SK-N-SH (cell line): ENCODE results near the gene ING1. TPM values are rescaled to one million over a fixed set of nuclear protein-coding genes. Genes with fewer than 3 reads are reported as not detected.

Experiments
- CTCF ChIA-PET: fragments of 300-600, 350-600 bp; formaldehyde crosslinking; extraction: SDS; loops from one replicate; lab custom pipeline; 2021; lab: Yijun Ruan, JAX
- POLR2A ChIA-PET: fragments of 350-600 bp; sonication (Branson Sonifier 250); formaldehyde crosslinking; extraction: SDS; loops from one replicate; lab custom pipeline; 2020; ENCODE audit warnings: antibody characterized with exemption, inconsistent platforms; lab: Yijun Ruan, JAX
- DNase-seq: peaks from one replicate; pipeline ENCODE4 v3.0.0; 2012
- H2AFZ ChIP-seq: fragments of 200-600 bp; sonication (generic); 2 replicates; pipeline ENCODE4 v1.8.1; 2016; ENCODE audit warnings: antibody characterized with exemption, mild to moderate bottlenecking, low read depth
- H3F3A ChIP-seq: fragments of 200-600 bp; sonication (generic); replicated peaks from 2 replicates; pipeline ENCODE3; 2016; ENCODE audit warnings: antibody characterized with exemption, mild to moderate bottlenecking; ENCODE audit not compliant: insufficient read depth
- H3K27ac ChIP-seq, 2 experiments: fragments of 200-500 bp in 1 of 2; fragments of 200-600 bp in 1 of 2; sonication (Bioruptor generic) in 1 of 2; sonication (generic), shearing (Covaris generic) in 1 of 2; 2 replicates each; pipeline versions ENCODE4 v1.5.1 to v1.6.1; 2014 to 2016; ENCODE audit warnings: low read depth in 2 of 2, inconsistent platforms in 1 of 2, low read length in 1 of 2, mild to moderate bottlenecking in 1 of 2, mixed read lengths in 1 of 2
- H3K27me3 ChIP-seq: fragments of 200-600 bp; sonication (generic), shearing (Covaris generic); 2 replicates; pipeline ENCODE4 v1.6.1; 2016; ENCODE audit warnings: mixed run types; ENCODE audit not compliant: insufficient read depth
- H3K36me3 ChIP-seq, 2 experiments: fragments of 200-500 bp in 1 of 2; fragments of 200-600 bp in 1 of 2; sonication (Bioruptor generic) in 1 of 2; sonication (generic) in 1 of 2; replicated peaks in 1 of 2; 2 replicates each; pipeline versions ENCODE3 to v1.5.1; 2014 to 2016; ENCODE audit warnings: low read length in 1 of 2, mild to moderate bottlenecking in 1 of 2; ENCODE audit not compliant: insufficient read depth in 2 of 2, control insufficient read depth in 1 of 2
- H3K4me1 ChIP-seq, 2 experiments: fragments of 200-500 bp in 1 of 2; fragments of 200-600 bp in 1 of 2; sonication (Bioruptor generic) in 1 of 2; sonication (generic), shearing (Covaris generic) in 1 of 2; 2 replicates each; pipeline versions ENCODE4 v1.5.1 to v1.6.1; 2014 to 2016; ENCODE audit warnings: low read depth in 1 of 2, low read length in 1 of 2, mixed run types in 1 of 2; ENCODE audit not compliant: insufficient read depth in 2 of 2, control insufficient read depth in 1 of 2
- H3K4me2 ChIP-seq: fragments of 200-600 bp; sonication (generic), shearing (Covaris generic); 2 replicates; pipeline ENCODE4 v1.6.1; 2017; ENCODE audit warnings: mixed run types
- H3K4me3 ChIP-seq, 2 experiments: fragments of 200-500 bp in 1 of 2; fragments of 200-600 bp in 1 of 2; sonication (Bioruptor generic) in 1 of 2; sonication (generic), shearing (Covaris generic) in 1 of 2; 2 replicates each; pipeline versions ENCODE4 v1.5.1 to v1.8.1; 2014 to 2016; ENCODE audit warnings: low read depth in 2 of 2, inconsistent platforms in 1 of 2, low read length in 1 of 2, mild to moderate bottlenecking in 1 of 2, mixed read lengths in 1 of 2, moderate library complexity in 1 of 2
- H3K79me2 ChIP-seq: fragments of 200-600 bp; sonication (generic); 2 replicates; pipeline ENCODE4 v1.8.1; 2017; ENCODE audit warnings: mild to moderate bottlenecking; ENCODE audit not compliant: insufficient read depth
- H3K9ac ChIP-seq: fragments of 200-600 bp; sonication (generic); 2 replicates; pipeline ENCODE4 v1.6.1; 2017; ENCODE audit warnings: mixed run types
- H3K9me2 ChIP-seq: fragments of 200-600 bp; sonication (generic); 2 replicates; pipeline ENCODE4 v1.6.1; 2017; ENCODE audit warnings: mixed run types
- H3K9me3 ChIP-seq: fragments of 200-600 bp; sonication (generic); 2 replicates; pipeline ENCODE4 v1.6.1; 2017; ENCODE audit warnings: mixed run types, mild to moderate bottlenecking, moderate library complexity
- H4K20me1 ChIP-seq: fragments of 200-600 bp; sonication (generic); 2 replicates; pipeline ENCODE4 v1.6.1; 2017; ENCODE audit warnings: mild to moderate bottlenecking, mixed run types; ENCODE audit not compliant: insufficient read depth
- CHD2 ChIP-seq: fragments of 150-350 bp; IDR thresholded peaks from 2 replicates; pipeline ENCODE4 v1.6.1; 2018; ENCODE audit warnings: low read length; ENCODE audit not compliant: partially characterized antibody
- ELF1 ChIP-seq: IDR thresholded peaks from 2 replicates; pipeline ENCODE4 v1.4.0; 2012
- EP300 ChIP-seq, 2 experiments: IDR thresholded peaks; 2 replicates each; pipeline versions ENCODE4 v1.4.0 to v1.6.1; 2012; ENCODE audit warnings: borderline replicate concordance in 1 of 2, low read depth in 1 of 2, low read length in 1 of 2
- EZH2phosphoT487 ChIP-seq: fragments of 200-600 bp; sonication (generic); IDR thresholded peaks from 2 replicates; pipeline ENCODE4 v1.6.1; 2017; ENCODE audit warnings: low read depth, mixed run types, mild to moderate bottlenecking, antibody characterized with exemption, moderate library complexity, borderline replicate concordance
- FOSL2 ChIP-seq: IDR thresholded peaks from 2 replicates; pipeline ENCODE4 v1.4.0; 2012; ENCODE audit warnings: low read depth, mild to moderate bottlenecking, moderate library complexity, borderline replicate concordance
- FOXJ3 ChIP-seq: sonication (generic); formaldehyde crosslinking; IDR thresholded peaks from 2 replicates; pipeline ENCODE4 v1.5.1; 2020; ENCODE audit warnings: mild to moderate bottlenecking, missing genetic modification reagents
- GABPA ChIP-seq: IDR thresholded peaks from 2 replicates; pipeline ENCODE4 v1.4.0; 2012; ENCODE audit warnings: low read depth, mild to moderate bottlenecking
- JUND ChIP-seq: IDR thresholded peaks from 2 replicates; pipeline ENCODE4 v1.4.0; 2012
- MEF2A ChIP-seq: IDR thresholded peaks from 2 replicates; pipeline ENCODE4 v1.4.0; 2012; ENCODE audit warnings: low read depth, borderline replicate concordance
- MXI1 ChIP-seq: IDR thresholded peaks from 2 replicates; pipeline ENCODE4 v1.6.1; 2012; ENCODE audit warnings: mild to moderate bottlenecking, low read depth, low read length, improper control_type of control experiment
- NFIC ChIP-seq: IDR thresholded peaks from 2 replicates; pipeline ENCODE4 v1.4.0; 2012; ENCODE audit warnings: borderline replicate concordance
- NRF1 ChIP-seq: IDR thresholded peaks from 2 replicates; pipeline ENCODE4 v1.6.1; 2012; ENCODE audit warnings: low read depth, mild to moderate bottlenecking, low read length
- POLR2AphosphoS5 ChIP-seq: IDR thresholded peaks from 2 replicates; pipeline ENCODE4 v1.6.1; 2012; ENCODE audit warnings: low read depth, low read length
- RAD21 ChIP-seq: IDR thresholded peaks from 2 replicates; pipeline ENCODE4 v1.6.1; 2012; ENCODE audit warnings: mild to moderate bottlenecking, low read length
- RCOR1 ChIP-seq: fragments of 150-350 bp; IDR thresholded peaks from 2 replicates; pipeline ENCODE4 v1.6.1; 2017; ENCODE audit warnings: antibody characterized with exemption, low read length
- REST ChIP-seq: IDR thresholded peaks from 2 replicates; pipeline ENCODE4 v1.6.1; 2012; ENCODE audit warnings: mild to moderate bottlenecking, low read depth, low read length, moderate library complexity
- SIN3A ChIP-seq: IDR thresholded peaks from 2 replicates; pipeline ENCODE4 v1.6.1; 2012; ENCODE audit warnings: low read depth, mild to moderate bottlenecking, low read length, moderate library complexity, borderline replicate concordance
- SMC3 ChIP-seq: IDR thresholded peaks from 2 replicates; pipeline ENCODE4 v1.6.1; 2012; ENCODE audit warnings: low read depth, low read length, improper control_type of control experiment
- TAF1 ChIP-seq: IDR thresholded peaks from 2 replicates; pipeline ENCODE4 v1.6.1; 2012; ENCODE audit warnings: low read depth, mild to moderate bottlenecking, low read length, moderate library complexity, borderline replicate concordance
- TCF12 ChIP-seq: IDR thresholded peaks from 2 replicates; pipeline ENCODE4 v1.4.0; 2012
- USF1 ChIP-seq: IDR thresholded peaks from 2 replicates; pipeline ENCODE4 v1.4.0; 2012; ENCODE audit warnings: low read depth, borderline replicate concordance
- WGBS: methylation state at CpG from one replicate; pipeline ENCODE4 v1.1.6; 2017; ENCODE audit warnings: low lambda C conversion rate; 5-methylcytosine and 5-hydroxymethylcytosine counted together
- polyA plus RNA-seq, 3 experiments: library from polyadenylated mRNA; depleted of rRNA; stranded (reverse); fragments of >200 nt; gene quantifications; 2 replicates each; pipeline ENCODE4 v1.2.3, GENCODE V29; 2012
- TF ChIP-seq, protein P1 (sequence below): IDR thresholded peaks from 2 replicates; pipeline ENCODE4; 2012

ING1 gene
- polyA plus RNA-seq, 1 of the 3 experiments (the other 2 are of a cell fraction): 25.4 TPM

DNA sequence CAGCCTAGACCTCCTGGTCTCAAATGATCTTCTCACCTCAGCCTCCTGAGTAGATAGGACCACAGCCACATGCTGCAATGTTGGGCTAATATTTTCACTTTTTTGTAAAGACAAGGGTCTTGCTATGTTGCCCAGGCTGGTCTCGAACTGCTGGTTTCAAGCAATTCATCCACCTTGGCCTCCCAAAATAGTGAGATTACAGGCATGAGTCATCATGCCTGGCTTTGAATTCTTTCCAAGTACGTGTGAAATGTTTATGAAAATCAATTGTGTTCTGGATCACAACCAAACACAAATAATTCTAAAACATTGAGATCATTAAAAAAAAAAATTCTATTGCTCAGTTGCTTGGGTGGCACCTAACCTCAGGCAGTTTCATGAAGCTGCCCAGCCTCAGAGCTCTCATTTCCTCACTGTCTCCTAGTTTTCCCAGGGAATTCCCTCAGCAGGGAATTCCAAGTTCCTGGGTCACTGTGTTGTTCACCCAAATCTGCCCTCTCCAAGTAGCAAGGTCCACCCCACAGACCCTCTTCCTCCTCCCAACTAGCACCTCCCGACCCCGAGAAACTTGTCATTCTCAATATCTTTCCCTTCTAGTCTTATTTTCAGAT lies 44.8 kb downstream of the ING1 start:
- H3K9me3 ChIP-seq: no peaks in the 10 kb centered on the region
- no peak for DNase-seq
- no peaks in the 10 kb centered on the region for H3F3A ChIP-seq
- 55% methylated on average over 4 of the region's 4 CpGs for WGBS
- H3K79me2 ChIP-seq: no peaks in the 10 kb centered on the region
- no peaks in the 10 kb centered on the region for H4K20me1 ChIP-seq
- CTCF ChIA-PET: no interaction called here
- H3K4me1 ChIP-seq: no peaks in the 10 kb centered on the region
- POLR2A ChIA-PET: interaction anchor here (0.6 kb wide), 1 partner anchor 43 kb away, joined by 5 read pairs; no protein-coding TSS in a partner anchor
- no peaks in the 10 kb centered on the region for H3K9me2 ChIP-seq
- no peak overlapping the region for H2AFZ ChIP-seq
- no peak overlapping the region for H3K4me3 ChIP-seq
- H3K27me3 ChIP-seq: no peaks in the 10 kb centered on the region
- no peak overlapping the region for H3K9ac ChIP-seq
- no peak for TF ChIP-seq RCOR1
- TF ChIP-seq EP300 (IDR thresholded peaks at IDR 0.05; ENCODE audit: borderline replicate concordance in 1 of 2, low read depth in 1 of 2, low read length in 1 of 2): no peak
- no peak for TF ChIP-seq GABPA
- TF ChIP-seq FOSL2: no peak
- TF ChIP-seq EZH2phosphoT487: no peak
- TF ChIP-seq CHD2: no peak
- TF ChIP-seq SMC3: no peak
- TF ChIP-seq JUND: no peak
- no peak for TF ChIP-seq MXI1
- no peaks in the 10 kb centered on the region for H3K36me3 ChIP-seq
- H3K27ac ChIP-seq: no peak overlapping the region
- H3K4me2 ChIP-seq: no peak overlapping the region

DNA sequence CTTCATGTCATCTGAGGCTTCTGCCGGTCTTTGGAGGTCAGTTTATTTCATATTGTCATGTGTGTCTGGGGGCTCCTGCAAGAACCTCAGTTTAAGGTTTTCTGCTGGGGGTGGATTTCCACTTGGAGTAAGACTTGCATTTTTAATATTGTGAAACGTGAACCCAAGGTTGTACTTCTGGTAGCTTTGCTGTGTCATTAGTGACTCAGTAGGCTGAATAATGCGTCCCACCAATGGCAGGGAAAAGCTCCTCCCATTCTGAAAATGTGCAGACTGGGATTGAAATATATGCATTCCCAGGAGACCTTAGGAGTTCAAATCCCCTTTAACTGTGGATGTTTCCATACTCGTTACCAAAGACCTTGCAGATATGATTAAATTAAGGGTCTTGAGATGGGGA lies 46.2 kb downstream of the ING1 start:
- H3K4me2 ChIP-seq: no peak overlapping the region

More for the DNA sequence above, 46.2 kb downstream of the ING1 start:
- H3K9me3 ChIP-seq: no peaks in the 10 kb centered on the region
- H3K27me3 ChIP-seq: no peaks in the 10 kb centered on the region
- CTCF ChIA-PET: no interaction called here
- no peak overlapping the region for H3K4me3 ChIP-seq
- no peak overlapping the region for H3K27ac ChIP-seq
- no peaks in the 10 kb centered on the region for H3K4me1 ChIP-seq
- TF ChIP-seq ELF1: no peak
- no peak for TF ChIP-seq NFIC
- TF ChIP-seq FOXJ3 (CRISPR knock-in tag): no peak
- TF ChIP-seq SMC3: no peak
- TF ChIP-seq RAD21: no peak
- TF ChIP-seq, protein P1, sequence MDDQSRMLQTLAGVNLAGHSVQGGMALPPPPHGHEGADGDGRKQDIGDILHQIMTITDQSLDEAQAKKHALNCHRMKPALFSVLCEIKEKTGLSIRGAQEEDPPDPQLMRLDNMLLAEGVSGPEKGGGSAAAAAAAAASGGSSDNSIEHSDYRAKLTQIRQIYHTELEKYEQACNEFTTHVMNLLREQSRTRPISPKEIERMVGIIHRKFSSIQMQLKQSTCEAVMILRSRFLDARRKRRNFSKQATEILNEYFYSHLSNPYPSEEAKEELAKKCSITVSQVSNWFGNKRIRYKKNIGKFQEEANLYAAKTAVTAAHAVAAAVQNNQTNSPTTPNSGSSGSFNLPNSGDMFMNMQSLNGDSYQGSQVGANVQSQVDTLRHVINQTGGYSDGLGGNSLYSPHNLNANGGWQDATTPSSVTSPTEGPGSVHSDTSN: no peak
- no peak for TF ChIP-seq EP300 (IDR thresholded peaks at IDR 0.05; ENCODE audit: borderline replicate concordance in 1 of 2, low read depth in 1 of 2, low read length in 1 of 2)
- TF ChIP-seq TCF12: no peak
- no peak for TF ChIP-seq USF1
- no peak for TF ChIP-seq MEF2A
- TF ChIP-seq MXI1: no peak
- no peak for TF ChIP-seq POLR2AphosphoS5
- TF ChIP-seq TAF1: no peak
- TF ChIP-seq NRF1: no peak
- no peak for TF ChIP-seq JUND
- no peak for TF ChIP-seq SIN3A
- TF ChIP-seq REST: no peak
- no peaks in the 10 kb centered on the region for H3F3A ChIP-seq
- 52% methylated on average over 4 of the region's 4 CpGs for WGBS
- no peaks in the 10 kb centered on the region for H3K36me3 ChIP-seq
- no peaks in the 10 kb centered on the region for H4K20me1 ChIP-seq
- DNase-seq: no peak
- POLR2A ChIA-PET: no interaction called here
- no peaks in the 10 kb centered on the region for H3K79me2 ChIP-seq
- H3K9me2 ChIP-seq: no peaks in the 10 kb centered on the region
- H3K9ac ChIP-seq: no peak overlapping the region
- H2AFZ ChIP-seq: no peak overlapping the region
